NCI-H2081 treated with DMSO at 0.1 percent for 48 hours (cell line): ENCODE results near the gene NPSR1.
"Not testable (repeated sequence)": the region's sequence is repeated elsewhere in the genome, so short reads cannot be mapped to it uniquely, and the experiment has no call there.

ENCODE experiments used
- DNase-seq: peaks from one replicate; lab custom pipeline; 2025; lab: John Stamatoyannopoulos, UW

NPSR1 gene

GRCh38 chr7:34757570-34758110 is 99.6 kb downstream of the NPSR1 start:
- DNase-seq = no peak

- no peak for DNase-seq
Measured at GRCh38 chr7:34758111-34758601, 100.1 kb downstream of the NPSR1 start.

- DNase-seq = no peak
Measured at GRCh38 chr7:34759477-34760125, 101.6 kb downstream of the NPSR1 start.

- no peak for DNase-seq
Measured at GRCh38 chr7:34760271-34760670, 102.3 kb downstream of the NPSR1 start.

GRCh38 chr7:34761206-34761605 is 103.2 kb downstream of the NPSR1 start:
- no peak for DNase-seq

GRCh38 chr7:34761627-34762026 is 103.6 kb downstream of the NPSR1 start:
- no peak for DNase-seq

- DNase-seq = no peak
Measured at GRCh38 chr7:34762764-34763163, 104.7 kb downstream of the NPSR1 start.

GRCh38 chr7:34772296-34772938 is 114.4 kb downstream of the NPSR1 start:
- DNase-seq = no peak

- DNase-seq = no peak
Measured at GRCh38 chr7:34776748-34777358, 118.8 kb downstream of the NPSR1 start.

- DNase-seq = no peak
Measured at GRCh38 chr7:34780546-34780945, 122.5 kb downstream of the NPSR1 start.

- no peak for DNase-seq
Measured at GRCh38 chr7:34787586-34787985, 129.6 kb downstream of the NPSR1 start.

- DNase-seq = no peak
Measured at GRCh38 chr7:34806831-34807230, 148.8 kb downstream of the NPSR1 start.

GRCh38 chr7:34807548-34808340 is 149.7 kb downstream of the NPSR1 start:
- DNase-seq = no peak

- DNase-seq = not testable (repeated sequence)
Measured at GRCh38 chr7:34814203-34814842, 156.3 kb downstream of the NPSR1 start.

- DNase-seq = no peak
Measured at GRCh38 chr7:34821932-34822558, 164.0 kb downstream of the NPSR1 start.

- DNase-seq = no peak
Measured at GRCh38 chr7:34823650-34824258, 165.7 kb downstream of the NPSR1 start.

GRCh38 chr7:34825221-34825620 is 167.2 kb downstream of the NPSR1 start:
- no peak for DNase-seq

GRCh38 chr7:34830390-34830789 is 172.4 kb downstream of the NPSR1 start:
- no peak for DNase-seq

- no peak for DNase-seq
Measured at GRCh38 chr7:34831436-34831835, 173.4 kb downstream of the NPSR1 start.

GRCh38 chr7:34832020-34832419 is 174.0 kb downstream of the NPSR1 start:
- no peak for DNase-seq
